ENCODE measurements around the gene MPPED1.

The MPPED1 gene

GRCh38 chr22:43399338-43399979 lies 12.4 kb upstream of the MPPED1 start:
- Histone ChIP-seq H3K27me3 (ENCODE audit: low read length) (no peaks in the 10 kb centered on the region), H3K36me3 (ENCODE audit: low read length) (no peaks in the 10 kb centered on the region), H3K27ac (ENCODE audit: low read depth, low read length) (no peak overlapping the region), H3K4me3 (ENCODE audit: insufficient read depth, low read length, poor library complexity, severe bottlenecking) (no peak overlapping the region), H3K9ac (ENCODE audit: low read length) (no peak overlapping the region), H3K9me3 (ENCODE audit: insufficient read depth, low read length) (no peaks in the 10 kb centered on the region), H3F3A (ENCODE audit: insufficient read depth) (no peaks in the 10 kb centered on the region), H4K20me1 (ENCODE audit: low read depth, low read length) (no peaks in the 10 kb centered on the region), H3K4me2 (ENCODE audit: low read depth, low read length, poor library complexity, severe bottlenecking) (no peak overlapping the region), H2AFZ (ENCODE audit: low read depth, low read length, severe bottlenecking) (no peak overlapping the region), H3K9me2 (replicated peaks; ENCODE audit: insufficient read depth, low read length) (no peaks in the 10 kb centered on the region), H3K79me2 (ENCODE audit: insufficient read depth, low read length) (no peaks in the 10 kb centered on the region)
- TF ChIP-seq EZH2phosphoT487 (conservative IDR thresholded peaks at IDR 0.05; ENCODE audit: low read length): no peak
- TF ChIP-seq, protein P1, sequence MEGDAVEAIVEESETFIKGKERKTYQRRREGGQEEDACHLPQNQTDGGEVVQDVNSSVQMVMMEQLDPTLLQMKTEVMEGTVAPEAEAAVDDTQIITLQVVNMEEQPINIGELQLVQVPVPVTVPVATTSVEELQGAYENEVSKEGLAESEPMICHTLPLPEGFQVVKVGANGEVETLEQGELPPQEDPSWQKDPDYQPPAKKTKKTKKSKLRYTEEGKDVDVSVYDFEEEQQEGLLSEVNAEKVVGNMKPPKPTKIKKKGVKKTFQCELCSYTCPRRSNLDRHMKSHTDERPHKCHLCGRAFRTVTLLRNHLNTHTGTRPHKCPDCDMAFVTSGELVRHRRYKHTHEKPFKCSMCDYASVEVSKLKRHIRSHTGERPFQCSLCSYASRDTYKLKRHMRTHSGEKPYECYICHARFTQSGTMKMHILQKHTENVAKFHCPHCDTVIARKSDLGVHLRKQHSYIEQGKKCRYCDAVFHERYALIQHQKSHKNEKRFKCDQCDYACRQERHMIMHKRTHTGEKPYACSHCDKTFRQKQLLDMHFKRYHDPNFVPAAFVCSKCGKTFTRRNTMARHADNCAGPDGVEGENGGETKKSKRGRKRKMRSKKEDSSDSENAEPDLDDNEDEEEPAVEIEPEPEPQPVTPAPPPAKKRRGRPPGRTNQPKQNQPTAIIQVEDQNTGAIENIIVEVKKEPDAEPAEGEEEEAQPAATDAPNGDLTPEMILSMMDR (IDR thresholded peaks at IDR 0.05; ENCODE audit: insufficient read depth, low read length, poor library complexity, severe bottlenecking): no peak

DNA sequence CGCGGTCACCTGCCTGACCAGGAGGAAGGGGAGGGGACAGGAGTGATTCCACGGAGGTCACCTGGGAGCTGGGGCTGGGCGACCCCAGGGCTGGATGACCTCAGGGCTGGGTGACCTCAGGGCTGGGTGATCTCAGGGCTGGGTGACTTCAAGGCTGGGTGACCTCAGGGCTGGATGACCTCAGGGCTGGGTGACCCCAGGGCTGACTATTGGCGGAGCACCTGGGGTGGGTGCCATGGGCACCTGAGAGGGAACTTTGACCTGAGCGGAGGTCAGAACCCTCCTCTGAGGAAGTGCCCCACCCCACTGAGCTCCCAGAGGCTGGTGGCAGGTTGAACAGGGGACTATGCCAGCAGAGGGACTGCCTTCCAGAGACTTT lies 11.8 kb upstream of the MPPED1 start:
- Histone ChIP-seq H3F3A (ENCODE audit: insufficient read depth) (no peaks in the 10 kb centered on the region), H3K9ac (ENCODE audit: low read length) (no peak overlapping the region), H4K20me1 (ENCODE audit: low read depth, low read length) (no peaks in the 10 kb centered on the region), H3K79me2 (ENCODE audit: insufficient read depth, low read length) (no peaks in the 10 kb centered on the region), H2AFZ (ENCODE audit: low read depth, low read length, severe bottlenecking) (no peak overlapping the region), H3K27ac (ENCODE audit: low read depth, low read length) (no peak overlapping the region), H3K4me3 (ENCODE audit: insufficient read depth, low read length, poor library complexity, severe bottlenecking) (no peak overlapping the region), H3K4me2 (ENCODE audit: low read depth, low read length, poor library complexity, severe bottlenecking) (no peak overlapping the region), H3K27me3 (ENCODE audit: low read length) (no peaks in the 10 kb centered on the region), H3K9me3 (ENCODE audit: insufficient read depth, low read length) (no peaks in the 10 kb centered on the region), H3K36me3 (ENCODE audit: low read length) (no peaks in the 10 kb centered on the region), H3K9me2 (replicated peaks; ENCODE audit: insufficient read depth, low read length) (no peaks in the 10 kb centered on the region)
- TF ChIP-seq EZH2phosphoT487 (conservative IDR thresholded peaks at IDR 0.05; ENCODE audit: low read length): no peak
- TF ChIP-seq, protein P1 (IDR thresholded peaks at IDR 0.05; ENCODE audit: insufficient read depth, low read length, poor library complexity, severe bottlenecking): no peak

DNA sequence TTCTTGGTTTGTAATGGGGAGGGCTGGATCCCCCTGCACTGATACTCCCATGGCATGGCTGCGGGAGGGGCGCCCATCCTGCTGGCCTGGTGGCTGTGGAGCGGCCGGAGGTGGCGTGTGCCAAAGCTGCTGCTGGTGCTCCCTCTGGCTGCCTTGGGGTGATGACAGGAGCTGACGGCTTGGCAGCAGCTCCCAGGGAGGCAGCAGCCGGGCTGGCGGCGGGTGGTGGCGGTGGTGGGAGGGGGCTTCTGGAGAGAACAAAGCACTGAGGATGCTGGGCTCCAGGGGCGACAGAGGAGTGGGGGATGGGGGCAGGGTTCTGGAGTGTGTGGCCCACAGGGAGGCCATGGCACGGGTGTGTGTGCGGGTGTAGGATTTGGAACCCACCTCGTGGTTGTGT lies 11.4 kb upstream of the MPPED1 start:
- Histone ChIP-seq H3K4me3 (ENCODE audit: insufficient read depth, low read length, poor library complexity, severe bottlenecking) (no peak overlapping the region), H2AFZ (ENCODE audit: low read depth, low read length, severe bottlenecking) (no peak overlapping the region), H3K36me3 (ENCODE audit: low read length) (no peaks in the 10 kb centered on the region), H3K4me2 (ENCODE audit: low read depth, low read length, poor library complexity, severe bottlenecking) (no peak overlapping the region), H3K9me2 (replicated peaks; ENCODE audit: insufficient read depth, low read length) (no peaks in the 10 kb centered on the region), H4K20me1 (ENCODE audit: low read depth, low read length) (no peaks in the 10 kb centered on the region), H3K9ac (ENCODE audit: low read length) (no peak overlapping the region), H3K27me3 (ENCODE audit: low read length) (no peaks in the 10 kb centered on the region), H3F3A (ENCODE audit: insufficient read depth) (no peaks in the 10 kb centered on the region), H3K79me2 (ENCODE audit: insufficient read depth, low read length) (no peaks in the 10 kb centered on the region), H3K27ac (ENCODE audit: low read depth, low read length) (no peak overlapping the region), H3K9me3 (ENCODE audit: insufficient read depth, low read length) (no peaks in the 10 kb centered on the region)
- no peak for TF ChIP-seq EZH2phosphoT487 (conservative IDR thresholded peaks at IDR 0.05; ENCODE audit: low read length)
- TF ChIP-seq, protein P1 (IDR thresholded peaks at IDR 0.05; ENCODE audit: insufficient read depth, low read length, poor library complexity, severe bottlenecking): no peak

Measured in SU-DHL-6 (cell line).